GM21528 (cell line): ENCODE measurements around the gene OR10AG1.

ENCODE experiments used
- ATAC-seq: cut with Tn5 transposase; IDR thresholded peaks from one replicate; pipeline ENCODE4 v1.9.1; 2021; ENCODE audit warnings: mild to moderate bottlenecking, moderate library complexity; ENCODE audit not compliant: unreplicated experiment, low FRiP score

OR10AG1 gene

GRCh38 chr11:55969845-55970244 is at the start of gene OR10AG1:
Gene OR10AG1 (minus strand): TSS chr11:55969945. CDS start chr11:55969907, 38 bp downstream.
- no peak for ATAC-seq

- ATAC-seq = no peak
These were observed 44.1 kb upstream of the OR10AG1 start for GRCh38 chr11:56013805-56014204.

- ATAC-seq = no peak
These were observed 41.0 kb upstream of the OR10AG1 start for GRCh38 chr11:56010716-56011115.

GRCh38 chr11:55994525-55994924 is 24.8 kb upstream of the OR10AG1 start, which contains the start of gene OR5F1:
Gene OR5F1 (minus strand): TSS chr11:55994625. CDS start chr11:55994625, 0 bp downstream.
- ATAC-seq = no peak

GRCh38 chr11:55970935-55971334 is 1.2 kb upstream of the OR10AG1 start:
- ATAC-seq = no peak

GRCh38 chr11:55967914-55968313 is 1.8 kb downstream of the OR10AG1 start:
- ATAC-seq = no peak

GRCh38 chr11:55966391-55966790 is 3.4 kb downstream of the OR10AG1 start:
- ATAC-seq = no peak

- ATAC-seq = no peak
These were observed 13.2 kb downstream of the OR10AG1 start for GRCh38 chr11:55956521-55956920.

- ATAC-seq = no peak
These were observed 20.4 kb downstream of the OR10AG1 start for GRCh38 chr11:55949330-55949729.

- ATAC-seq = no peak
These were observed 26.9 kb downstream of the OR10AG1 start for GRCh38 chr11:55942785-55943392.

GRCh38 chr11:55936300-55936699 is 33.4 kb downstream of the OR10AG1 start, which contains the start of gene OR5I1:
Gene OR5I1 (minus strand): TSS chr11:55936400. CDS start chr11:55936400, 0 bp downstream.
- no peak for ATAC-seq

GRCh38 chr11:55920537-55920936 is 49.2 kb downstream of the OR10AG1 start:
- ATAC-seq = no peak
